Measurements from ENCODE around the gene CSNK1G3.

Gene CSNK1G3

DNA sequence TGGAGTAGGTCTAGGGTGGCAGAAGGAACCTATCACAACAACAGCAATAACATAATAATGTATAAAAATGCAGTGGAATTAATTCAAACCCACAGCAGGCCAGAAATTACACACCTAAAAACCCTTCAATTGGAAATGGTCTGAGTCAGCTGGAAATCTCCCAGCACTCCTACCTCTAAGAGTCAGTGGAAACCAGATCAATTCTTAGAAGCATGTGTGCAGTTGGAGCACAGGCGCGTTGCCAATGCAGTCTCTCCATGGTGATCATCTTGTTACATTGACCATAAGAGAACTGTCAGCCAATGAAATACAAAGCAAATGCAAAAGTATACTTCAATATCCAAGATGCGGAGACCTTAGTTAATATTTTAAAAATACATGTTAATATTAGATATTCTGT is 15.1 kb upstream of the CSNK1G3 start:
- DNase-seq (ENCODE audit: low read depth, low spot score): no peak
- CTCF ChIA-PET: no interaction called here
- no peak overlapping the region for H3K4me3 ChIP-seq (ENCODE audit: low read depth, low read length)
- TF ChIP-seq CTCF (IDR thresholded peaks at IDR 0.05; ENCODE audit: insufficient read depth, low read length, missing control alignments): no peak
- POLR2A ChIA-PET: no interaction called here

- TF ChIP-seq CTCF (IDR thresholded peaks at IDR 0.05; ENCODE audit: insufficient read depth, low read length, missing control alignments): no peak
- H3K4me3 ChIP-seq (ENCODE audit: low read depth, low read length): no peak overlapping the region
- DNase-seq (ENCODE audit: low read depth, low spot score): no peak
- ChIA-PET POLR2A (interaction anchor here (1.5 kb wide), 1 partner anchor 11 kb away, joined by 3 read pairs; the partner anchor contains the start of gene CSNK1G3), CTCF (no interaction called here)
These were observed 11.5 kb upstream of the CSNK1G3 start for GRCh38 chr5:123500471-123500870.

DNA sequence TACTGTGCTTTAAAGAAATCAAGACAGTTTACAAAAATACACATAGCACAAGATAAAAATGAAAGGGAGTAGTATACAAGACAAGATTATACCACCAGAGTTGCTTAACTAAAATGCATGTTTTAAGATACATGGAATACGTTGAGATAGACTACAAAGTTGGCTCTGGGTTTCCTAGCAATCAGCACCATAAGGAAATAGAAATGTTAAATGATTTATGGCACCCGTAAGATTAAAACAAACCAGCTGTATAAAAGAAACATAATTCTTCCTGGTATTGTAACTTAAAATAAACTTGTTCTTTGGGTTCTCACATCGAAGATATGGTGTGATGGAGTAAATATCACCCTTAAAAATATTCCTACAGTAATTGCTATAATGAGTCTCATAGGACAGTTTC is 9.9 kb upstream of the CSNK1G3 start:
- POLR2A ChIA-PET: interaction anchor here (1.5 kb wide), 1 partner anchor 10 kb away, joined by 3 read pairs; the partner anchor contains the start of gene CSNK1G3
- no peak for TF ChIP-seq CTCF (IDR thresholded peaks at IDR 0.05; ENCODE audit: insufficient read depth, low read length, missing control alignments)
- no peak for DNase-seq (ENCODE audit: low read depth, low spot score)
- H3K4me3 ChIP-seq (ENCODE audit: low read depth, low read length): no peak overlapping the region
- CTCF ChIA-PET: no interaction called here

- ChIA-PET CTCF (no interaction called here), POLR2A (no interaction called here)
- no peak for TF ChIP-seq CTCF (IDR thresholded peaks at IDR 0.05; ENCODE audit: insufficient read depth, low read length, missing control alignments)
- no peak overlapping the region for H3K4me3 ChIP-seq (ENCODE audit: low read depth, low read length)
- no peak for DNase-seq (ENCODE audit: low read depth, low spot score)
These were observed 8.7 kb upstream of the CSNK1G3 start for GRCh38 chr5:123503299-123503698.

DNA sequence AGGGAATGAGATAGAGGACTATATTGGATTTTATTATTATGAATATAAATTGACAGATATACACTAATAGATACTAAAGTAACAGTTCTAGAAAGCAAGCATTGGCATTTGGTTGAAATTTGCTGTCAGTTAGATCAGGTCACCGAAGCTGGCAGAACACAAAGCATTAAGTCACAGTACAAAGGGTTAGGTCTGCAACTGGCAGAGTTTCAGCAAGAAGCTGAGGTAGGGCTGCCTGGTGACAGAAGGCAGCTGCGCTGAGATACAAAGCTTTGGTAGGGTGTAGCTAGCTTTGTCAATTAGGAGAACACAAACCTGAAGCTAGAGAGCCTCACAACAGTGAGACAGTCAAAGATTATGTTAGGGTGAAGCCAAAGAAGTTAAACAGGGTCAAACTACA is 6.3 kb upstream of the CSNK1G3 start:
- no peak for DNase-seq (ENCODE audit: low read depth, low spot score)
- no peak for TF ChIP-seq CTCF (IDR thresholded peaks at IDR 0.05; ENCODE audit: insufficient read depth, low read length, missing control alignments)
- ChIA-PET CTCF (interaction anchor here (1.4 kb wide), 1 partner anchor 82 kb away, joined by 3 read pairs; the partner anchor contains the start of gene CEP120), POLR2A (no interaction called here)
- H3K4me3 ChIP-seq (ENCODE audit: low read depth, low read length): no peak overlapping the region

DNA sequence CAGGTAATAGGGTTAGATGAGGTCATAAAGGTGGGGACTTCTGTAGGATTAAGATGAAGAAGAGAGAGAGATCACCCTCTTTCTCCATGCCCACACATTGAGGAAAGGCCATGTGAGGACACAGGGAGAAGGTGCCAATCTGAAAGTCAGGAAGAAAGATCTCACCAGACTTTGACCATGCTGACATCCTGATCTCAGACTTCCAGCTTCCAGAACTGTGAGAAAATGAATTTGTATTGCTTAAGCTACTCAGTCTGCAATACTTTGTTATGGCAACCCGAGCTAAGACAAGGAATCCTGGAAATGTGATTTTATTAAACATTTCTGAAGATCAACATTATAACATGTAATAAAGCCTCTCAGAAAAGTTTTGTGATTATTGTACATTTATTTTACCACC is 3.5 kb upstream of the CSNK1G3 start:
- no peak for TF ChIP-seq CTCF (IDR thresholded peaks at IDR 0.05; ENCODE audit: insufficient read depth, low read length, missing control alignments)
- CTCF ChIA-PET: no interaction called here
- no peak overlapping the region for H3K4me3 ChIP-seq (ENCODE audit: low read depth, low read length)
- POLR2A ChIA-PET: no interaction called here
- no peak for DNase-seq (ENCODE audit: low read depth, low spot score)
